Upper lobe of left lung (tissue), 4 donors: Measurements from ENCODE around the gene AXDND1.
"Not testable (repeated sequence)": the region's sequence is repeated elsewhere in the genome, so short reads cannot be mapped to it uniquely, and the experiment has no call there.

Experiments used
- CTCF ChIP-seq, 6 experiments: fragments of 450-650 bp in 4 of 6; fragments of 200-600 bp in 2 of 6; sonication (generic) in 2 of 6; IDR thresholded peaks; one replicate each; pipeline ENCODE4 v1.5.1; 2016 to 2019; ENCODE audit warnings: antibody characterized with exemption in 6 of 6
- POLR2A ChIP-seq, 4 donors: fragments of 450-650 bp; IDR thresholded peaks; one replicate each; pipeline ENCODE4 v1.5.1; 2016 to 2017; ENCODE audit warnings: antibody characterized with exemption in 4 of 4, mild to moderate bottlenecking in 2 of 4
- POLR2AphosphoS5 ChIP-seq, 2 donors: sonication (generic); formaldehyde crosslinking; IDR thresholded peaks; one replicate each; pipeline ENCODE4 v1.5.1; 2017; ENCODE audit warnings: antibody characterized with exemption in 2 of 2

GRCh38 chr1:179361631-179362030, 4.1 kb upstream of the AXDND1 start:
- not testable (repeated sequence) for TF ChIP-seq CTCF, POLR2AphosphoS5, POLR2A (IDR thresholded peaks at IDR 0.05)
